Muscle of back (tissue), 11 donors: Measurements from ENCODE around the gene FGD1. TPM values are rescaled to one million over a fixed set of nuclear protein-coding genes. Genes with fewer than 3 reads are reported as not detected.

Source experiments
- DNase-seq, 3 donors: peaks; one replicate each; pipeline versions ENCODE4 v3.0.0 to v3.0.0-alpha.2; 2013
- polyA plus RNA-seq, 10 donors: library from polyadenylated mRNA; unstranded; fragments of 120-200 nt; gene quantifications; one replicate each; pipeline ENCODE4 v1.2.1, GENCODE V29; 2013; ENCODE audit not compliant: insufficient read length in 10 of 10

FGD1 gene
- polyA plus RNA-seq, 10 donors, result 13.4 to 20.4 (median 17.8) TPM

- peak in 1 of 3 donors; percentile 23 for DNase-seq
These were observed 16.6 kb downstream of the FGD1 start for GRCh38 chrX:54479136-54480111.

DNA sequence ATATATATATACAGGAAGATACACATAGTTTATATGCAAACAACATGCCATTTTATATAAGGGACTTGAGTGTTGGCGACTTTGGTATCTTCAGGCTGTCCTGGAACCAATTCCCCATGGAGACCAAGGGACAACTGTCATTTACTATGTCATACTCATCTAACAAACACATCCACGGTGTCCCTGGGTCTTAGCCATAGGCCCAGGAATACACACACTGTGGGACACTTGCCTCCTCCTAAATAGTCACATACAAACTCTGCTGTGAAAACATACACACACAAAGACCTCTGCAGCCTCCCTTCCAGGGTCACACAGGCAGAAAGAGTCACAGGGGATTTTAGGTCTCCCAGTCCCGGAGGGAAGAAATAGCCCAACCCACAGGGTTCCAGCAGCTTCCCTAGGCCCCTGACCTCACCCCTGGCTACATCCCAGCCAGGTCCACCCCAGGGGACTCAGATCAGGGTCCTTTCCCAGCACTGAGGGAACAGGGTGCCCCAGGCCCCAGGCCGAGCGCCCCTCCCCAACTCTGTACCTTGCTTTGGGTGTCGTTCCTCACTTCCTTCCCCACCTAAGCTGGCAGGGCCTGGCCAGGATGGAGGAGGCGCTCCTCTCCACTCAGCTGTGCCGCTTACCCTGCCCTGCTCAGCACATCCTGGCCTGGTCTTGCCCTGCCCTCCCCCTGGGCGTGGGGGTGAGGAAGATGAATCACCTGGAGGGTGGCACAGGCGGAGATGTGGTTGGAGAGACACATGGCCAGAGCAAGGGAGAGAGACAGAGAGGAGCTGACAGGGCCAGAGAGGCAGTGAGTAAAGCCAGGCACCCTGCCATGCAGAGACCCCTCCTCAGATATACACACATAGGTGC is 21.8 kb downstream of the FGD1 start:
- no peak for DNase-seq

DNA sequence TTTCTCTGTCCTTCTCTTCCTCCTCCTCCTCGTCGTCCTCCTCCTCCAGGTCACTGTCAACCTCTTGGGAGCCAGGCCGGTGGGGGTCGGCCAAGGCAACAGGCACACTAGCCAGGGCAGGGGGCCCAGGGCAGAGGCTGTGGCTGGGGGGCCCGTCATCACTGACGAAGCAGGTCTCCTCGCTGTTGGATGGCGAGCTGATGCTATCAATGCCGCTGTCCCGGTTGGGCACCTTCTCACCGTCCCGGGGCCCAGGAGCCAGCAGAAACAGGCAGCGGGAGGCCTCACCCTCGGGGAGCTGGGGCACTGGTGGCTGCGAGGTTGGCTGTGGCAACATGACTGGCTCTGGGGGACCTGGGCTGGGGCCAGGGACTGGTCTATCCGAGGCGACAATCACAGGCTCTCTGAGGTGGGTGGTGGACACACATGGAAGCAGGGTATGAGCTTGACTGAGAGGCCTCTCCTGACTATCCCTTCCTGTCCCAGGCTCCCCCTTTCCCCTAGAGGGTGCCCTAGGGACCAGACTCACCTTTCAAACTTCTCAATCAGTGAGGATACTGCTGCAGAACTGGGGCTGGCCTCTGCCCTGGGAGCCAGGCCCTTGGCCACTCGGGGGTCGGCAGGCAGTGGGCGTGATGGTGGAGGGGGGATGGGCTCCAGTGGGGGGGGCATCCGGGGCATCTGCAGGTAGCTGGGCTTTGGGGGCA is 25.8 kb downstream of the FGD1 start:
- DNase-seq, result no peak

GRCh38 chrX:54452920-54453319 is 43.1 kb downstream of the FGD1 start:
- DNase-seq, result peak in 2 of 3 donors; percentile 1 to 12

GRCh38 chrX:54449929-54450328 is 46.1 kb downstream of the FGD1 start:
- DNase-seq, result no peak

DNA sequence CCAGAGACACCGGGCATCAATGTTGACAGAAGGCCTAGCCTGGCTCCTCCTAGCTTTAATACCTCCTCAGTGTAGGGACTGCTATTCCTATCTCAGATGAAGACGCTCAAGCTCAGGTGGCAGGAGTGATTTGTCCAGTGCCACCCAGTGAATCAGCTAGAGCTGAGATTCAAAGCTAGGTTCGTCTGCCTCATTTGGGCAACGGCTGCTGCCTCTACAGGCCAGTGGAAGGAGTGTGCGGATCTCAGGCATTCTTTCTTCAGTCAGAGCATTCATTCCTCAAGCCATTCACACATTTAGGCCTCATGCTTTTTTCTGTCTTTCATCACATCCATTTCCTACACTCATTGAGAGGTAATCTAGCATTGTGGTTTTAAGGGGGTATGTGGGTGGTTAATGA is 48.6 kb downstream of the FGD1 start:
- DNase-seq, result no peak

- DNase-seq, result no peak
These were observed 50.0 kb downstream of the FGD1 start for GRCh38 chrX:54446084-54446483.

DNA sequence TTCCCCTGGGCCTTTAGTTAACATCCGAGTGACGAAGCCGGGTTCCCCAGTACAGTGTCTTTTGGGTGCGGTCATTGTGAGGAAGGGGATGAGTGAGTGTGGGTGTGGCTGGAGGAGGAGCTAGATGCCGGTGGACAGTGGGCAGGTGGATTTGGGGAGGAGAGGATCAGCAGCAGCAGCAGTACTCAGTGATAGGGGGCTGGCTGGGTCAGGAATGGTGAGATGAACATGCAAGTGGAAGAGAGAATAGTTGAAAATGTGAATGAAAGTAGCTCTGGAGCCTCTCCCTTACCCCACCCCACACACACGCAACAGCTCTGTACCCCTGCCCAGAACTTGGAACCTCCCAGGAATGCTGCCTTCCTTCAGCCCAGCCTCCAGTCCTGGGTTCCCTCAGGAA is 51.3 kb downstream of the FGD1 start:
- DNase-seq, result no peak

GRCh38 chrX:54442790-54443189 is 53.2 kb downstream of the FGD1 start:
- no peak for DNase-seq

- peak; percentile 85 to 94 (median 86) for DNase-seq
These were observed 55.8 kb downstream of the FGD1 start, which contains the start of gene TSR2 for GRCh38 chrX:54439960-54440871. Gene TSR2, plus strand, starts transcription at chrX:54440404. Its CDS starts 18 bp downstream, at chrX:54440422.

- DNase-seq, result no peak
These were observed 60.9 kb downstream of the FGD1 start for GRCh38 chrX:54435121-54435520.

- no peak for DNase-seq
These were observed 65.5 kb downstream of the FGD1 start for GRCh38 chrX:54430519-54430918.

DNA sequence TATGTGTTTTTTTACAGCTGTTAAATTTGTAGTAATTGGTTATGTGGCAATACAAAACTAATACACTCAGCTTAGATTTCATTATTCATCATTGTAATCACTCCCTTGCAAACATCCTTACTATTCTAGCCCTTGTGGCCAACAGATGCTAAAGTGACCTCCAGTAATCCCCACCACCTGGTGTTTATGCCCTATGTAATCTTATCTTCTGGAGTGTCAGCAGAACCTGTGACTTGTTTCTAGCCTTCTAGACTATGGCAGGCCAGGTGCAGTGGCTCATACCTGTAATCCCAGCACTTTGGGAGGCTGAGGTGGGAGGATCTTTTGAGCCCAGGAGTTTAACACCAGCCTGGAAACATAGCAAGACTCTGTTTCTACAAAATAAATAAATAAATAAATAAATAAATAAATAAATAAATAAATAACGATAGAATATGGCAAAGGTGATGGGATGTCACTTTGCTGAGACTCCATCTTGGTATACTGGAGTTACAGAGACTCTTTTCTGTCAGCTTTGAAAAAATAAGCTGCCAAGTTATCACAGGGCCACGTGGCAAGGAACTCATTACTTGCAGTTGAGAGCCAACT is 68.1 kb downstream of the FGD1 start:
- DNase-seq, result no peak

DNA sequence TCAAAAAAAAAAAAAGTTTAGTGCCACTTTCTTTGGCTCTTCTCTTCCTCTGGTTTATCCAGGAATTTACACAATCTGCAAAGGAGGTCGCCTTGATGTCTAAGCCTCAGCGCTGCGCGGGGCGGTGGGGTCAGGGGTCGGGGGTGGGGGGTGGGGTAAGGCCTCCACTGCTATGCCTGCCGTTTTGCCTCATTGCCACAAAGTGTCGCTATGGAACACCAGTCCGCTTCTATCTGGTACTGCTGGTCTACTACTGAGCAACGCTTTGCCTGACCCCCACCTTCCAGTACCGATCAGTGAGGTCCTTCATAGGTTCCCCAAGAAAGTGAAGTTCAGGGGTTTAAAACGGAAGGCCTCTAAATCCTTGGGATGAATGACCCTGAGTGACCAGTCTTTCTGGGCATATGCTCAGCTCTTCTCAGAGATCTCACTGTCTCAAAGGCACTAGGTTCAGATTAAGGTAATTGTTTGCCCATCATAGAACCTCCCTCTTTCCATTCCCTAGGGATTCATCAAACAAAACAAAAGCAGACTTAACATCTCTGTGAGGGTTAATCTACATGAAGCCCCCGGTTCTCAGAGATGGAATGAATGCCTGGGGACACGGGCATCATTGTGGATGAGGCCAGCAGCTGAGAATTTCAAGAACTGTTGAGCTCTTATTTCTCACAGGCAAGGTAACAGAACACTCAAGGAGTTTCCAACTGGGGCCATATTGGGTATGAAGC is 72.7 kb downstream of the FGD1 start:
- DNase-seq, result no peak

GRCh38 chrX:54422168-54422567 is 73.9 kb downstream of the FGD1 start:
- DNase-seq, result no peak

GRCh38 chrX:54419559-54420302 is 76.3 kb downstream of the FGD1 start:
- DNase-seq, result no peak

GRCh38 chrX:54416965-54417364 is 79.1 kb downstream of the FGD1 start:
- no peak for DNase-seq

DNA sequence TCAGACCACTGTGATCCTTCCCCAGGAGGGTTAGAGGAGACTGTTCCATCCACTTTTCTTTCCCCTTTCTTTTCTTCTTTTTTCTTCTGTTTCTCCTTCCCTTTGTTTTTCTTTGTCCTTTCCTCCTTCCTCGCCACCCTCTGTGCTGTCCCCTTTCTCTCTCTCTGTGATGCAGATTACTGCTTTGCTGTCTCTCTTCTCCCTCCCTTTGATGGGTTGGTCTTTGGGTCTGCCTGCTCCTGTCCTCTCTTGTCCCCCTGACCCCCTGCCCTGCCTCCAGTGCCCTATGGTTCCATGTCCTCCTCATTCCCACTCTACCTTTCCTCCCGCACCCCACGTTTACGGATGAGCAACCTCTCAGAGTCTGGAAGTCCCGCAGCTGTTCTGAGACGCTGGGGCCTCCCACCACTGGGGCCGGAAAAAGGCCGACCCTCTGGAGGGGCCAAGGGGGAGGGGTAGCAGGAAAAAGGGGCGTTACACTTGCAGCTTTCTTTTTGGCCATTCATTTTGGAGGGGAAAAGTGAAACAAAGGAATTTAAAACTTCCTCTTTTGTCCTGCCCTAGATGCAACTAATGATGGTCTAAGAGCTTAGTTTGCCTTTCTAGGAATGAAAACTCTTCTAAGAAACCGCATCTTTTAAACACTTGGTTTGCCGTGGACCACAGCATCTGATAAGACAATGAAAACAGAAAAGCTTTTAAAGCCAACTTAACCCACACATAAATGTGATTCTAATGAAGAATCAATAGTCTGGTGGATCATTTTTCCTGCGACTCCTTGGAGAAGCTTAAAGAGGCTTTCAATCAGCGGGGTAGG is 80.3 kb downstream of the FGD1 start:
- DNase-seq, result peak in 1 of 3 donors; percentile 35
